ENCODE measurements around the gene UVRAG.

UVRAG gene

GRCh38 chr11:76047231-76047630 lies 232.2 kb downstream of the UVRAG start:
- Histone ChIP-seq H3K4me2 (ENCODE audit: low read length) (no peak overlapping the region), H3K4me1 (ENCODE audit: insufficient read depth, low read length, severe bottlenecking) (no peaks in the 10 kb centered on the region), H4K20me1 (ENCODE audit: insufficient read depth, low read length) (no peaks in the 10 kb centered on the region), H3K27ac (ENCODE audit: low read depth, low read length, poor library complexity, severe bottlenecking) (no peak overlapping the region), H3K79me2 (ENCODE audit: insufficient read depth, low read length) (no peaks in the 10 kb centered on the region), H3K9me3 (ENCODE audit: low read length) (peaks cover 37% of the 10 kb centered on the region), H3K9me2 (ENCODE audit: low read depth, low read length) (no peaks in the 10 kb centered on the region), H3K27me3 (ENCODE audit: insufficient read depth, low read length) (no peaks in the 10 kb centered on the region), H3K36me3 (ENCODE audit: insufficient read depth, low read length) (peaks cover 57% of the 10 kb centered on the region), H2AFZ (ENCODE audit: low read length) (no peak overlapping the region), H3F3A (ENCODE audit: insufficient read depth, low read length) (no peaks in the 10 kb centered on the region), H3K9ac (ENCODE audit: low read length) (no peak overlapping the region), H3K4me3 (ENCODE audit: low read depth, low read length, poor library complexity, severe bottlenecking) (no peak overlapping the region)
- no peak for TF ChIP-seq EZH2 (IDR thresholded peaks at IDR 0.05; ENCODE audit: borderline replicate concordance, low read length)
- no peak for TF ChIP-seq CTCF (IDR thresholded peaks at IDR 0.05; ENCODE audit: low read length)

- Histone ChIP-seq H4K20me1 (ENCODE audit: insufficient read depth, low read length) (no peaks in the 10 kb centered on the region), H3K4me3 (ENCODE audit: low read depth, low read length, poor library complexity, severe bottlenecking) (no peak overlapping the region), H3K27me3 (ENCODE audit: insufficient read depth, low read length) (no peaks in the 10 kb centered on the region), H3K36me3 (ENCODE audit: insufficient read depth, low read length) (peaks cover 57% of the 10 kb centered on the region), H3K9ac (ENCODE audit: low read length) (no peak overlapping the region), H3K9me2 (ENCODE audit: low read depth, low read length) (no peaks in the 10 kb centered on the region), H2AFZ (ENCODE audit: low read length) (no peak overlapping the region), H3K4me1 (ENCODE audit: insufficient read depth, low read length, severe bottlenecking) (no peaks in the 10 kb centered on the region), H3K9me3 (ENCODE audit: low read length) (peaks cover 37% of the 10 kb centered on the region), H3K4me2 (ENCODE audit: low read length) (no peak overlapping the region), H3F3A (ENCODE audit: insufficient read depth, low read length) (no peaks in the 10 kb centered on the region), H3K27ac (ENCODE audit: low read depth, low read length, poor library complexity, severe bottlenecking) (no peak overlapping the region), H3K79me2 (ENCODE audit: insufficient read depth, low read length) (no peaks in the 10 kb centered on the region)
- TF ChIP-seq CTCF (IDR thresholded peaks at IDR 0.05; ENCODE audit: low read length) (no peak), EZH2 (IDR thresholded peaks at IDR 0.05; ENCODE audit: borderline replicate concordance, low read length) (no peak)
These were observed 232.8 kb downstream of the UVRAG start for GRCh38 chr11:76047766-76048165.

GRCh38 chr11:76048763-76049162 lies 233.8 kb downstream of the UVRAG start:
- H3K9me2 ChIP-seq (ENCODE audit: low read depth, low read length), result no peaks in the 10 kb centered on the region
- H2AFZ ChIP-seq (ENCODE audit: low read length), result no peak overlapping the region
- no peaks in the 10 kb centered on the region for H3K4me1 ChIP-seq (ENCODE audit: insufficient read depth, low read length, severe bottlenecking)
- H3K4me3 ChIP-seq (ENCODE audit: low read depth, low read length, poor library complexity, severe bottlenecking), result no peak overlapping the region
- peaks cover 54% of the 10 kb centered on the region for H3K36me3 ChIP-seq (ENCODE audit: insufficient read depth, low read length)
- H3K9ac ChIP-seq (ENCODE audit: low read length), result no peak overlapping the region
- H3K4me2 ChIP-seq (ENCODE audit: low read length), result no peak overlapping the region
- TF ChIP-seq EZH2 (IDR thresholded peaks at IDR 0.05; ENCODE audit: borderline replicate concordance, low read length) (no peak), CTCF (IDR thresholded peaks at IDR 0.05; ENCODE audit: low read length) (no peak)
- peaks cover 37% of the 10 kb centered on the region for H3K9me3 ChIP-seq (ENCODE audit: low read length)
- no peaks in the 10 kb centered on the region for H3K27me3 ChIP-seq (ENCODE audit: insufficient read depth, low read length)
- no peaks in the 10 kb centered on the region for H3K79me2 ChIP-seq (ENCODE audit: insufficient read depth, low read length)
- H4K20me1 ChIP-seq (ENCODE audit: insufficient read depth, low read length), result no peaks in the 10 kb centered on the region
- H3F3A ChIP-seq (ENCODE audit: insufficient read depth, low read length), result no peaks in the 10 kb centered on the region
- H3K27ac ChIP-seq (ENCODE audit: low read depth, low read length, poor library complexity, severe bottlenecking), result no peak overlapping the region

All from OCI-LY1 (cell line).